ENCODE measurements around the gene WDR18. TPM values are rescaled to one million over a fixed set of nuclear protein-coding genes. Genes with fewer than 3 reads are reported as not detected.

Gene WDR18
- polyA plus RNA-seq, 1 donor (not counting 4 experiments of a cell fraction or from before 2014, with no cell fraction given): 26.3 TPM

DNA sequence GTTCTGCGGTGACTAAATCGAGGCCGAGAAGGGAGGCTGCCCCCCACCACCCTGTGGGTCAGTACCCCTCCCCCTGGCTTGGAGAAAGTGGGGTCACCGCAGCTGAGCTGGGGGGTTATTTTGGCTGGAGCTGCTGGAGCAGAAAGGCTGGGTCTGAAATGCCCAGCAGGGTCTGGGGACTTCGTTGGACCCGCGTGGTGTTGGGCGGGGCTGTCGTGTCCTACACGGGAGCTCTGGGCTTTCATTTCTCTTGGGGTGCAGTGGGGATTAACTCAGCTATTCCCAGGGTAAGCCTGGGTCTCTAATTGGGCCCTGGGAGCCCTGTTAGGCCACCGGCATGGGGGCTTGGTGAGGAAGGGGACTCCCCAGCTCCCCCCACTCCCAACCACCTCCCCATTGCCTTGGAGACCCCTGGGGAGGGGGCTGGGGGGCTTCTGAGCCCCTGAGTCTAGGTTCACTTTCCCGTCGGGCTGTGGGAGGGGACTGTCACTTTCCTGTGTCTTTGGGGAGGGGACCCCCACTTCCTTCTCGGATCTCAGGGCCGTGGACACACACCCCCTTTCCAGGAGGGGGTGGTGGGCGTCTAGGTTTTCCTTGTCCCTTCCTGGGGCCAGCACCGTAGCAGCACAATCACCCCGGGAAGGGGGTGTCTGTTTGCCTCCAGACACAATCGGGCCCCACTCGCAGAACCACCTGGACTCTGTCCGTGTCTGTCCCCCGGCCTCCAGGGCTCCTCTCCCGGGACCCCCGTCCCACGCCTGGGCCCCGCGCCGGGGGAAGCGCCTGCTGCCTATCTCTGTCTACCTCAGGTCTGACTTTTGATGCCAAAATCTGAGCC lies 10.2 kb upstream of the WDR18 start:
- Histone ChIP-seq H2AFZ (ENCODE audit: control insufficient read depth, low read length) (no peak overlapping the region), H3K9me3 (ENCODE audit: control insufficient read depth, low read depth, low read length) (peaks cover 5% of the 10 kb centered on the region), H3K36me3 (ENCODE audit: control insufficient read depth in 2 of 2, extremely low read depth in 1 of 2, insufficient read depth in 2 of 2, low read length in 2 of 2) (peaks cover 7 to 9% of the 10 kb centered on the region in 2 experiments), H3K4me3 (ENCODE audit: control insufficient read depth in 2 of 3, extremely low read depth in 1 of 3, insufficient read depth in 2 of 3, low read depth in 1 of 3, low read length in 3 of 3) (no peak overlapping the region), H3K79me2 (ENCODE audit: control insufficient read depth, insufficient read depth, low read length) (no peaks in the 10 kb centered on the region), H3K9me1 (ENCODE audit: control insufficient read depth, extremely low read depth, insufficient read depth, low read length) (no peaks in the 10 kb centered on the region), H3K9ac (ENCODE audit: control insufficient read depth, extremely low read depth, insufficient read depth, low read length) (no peak overlapping the region), H3K27me3 (ENCODE audit: control insufficient read depth, extremely low read depth, insufficient read depth, low read length) (no peaks in the 10 kb centered on the region), H4K20me1 (ENCODE audit: control insufficient read depth, extremely low read depth, insufficient read depth, low read length) (no peaks in the 10 kb centered on the region), H3K4me2 (ENCODE audit: control insufficient read depth, extremely low read depth, insufficient read depth, low read depth, low read length) (no peak overlapping the region), H3K4me1 (ENCODE audit: control insufficient read depth, extremely low read depth, insufficient read depth, low read length) (no peaks in the 10 kb centered on the region), H3K27ac (ENCODE audit: control insufficient read depth, insufficient read depth, low read length) (no peak overlapping the region)
- dilution Hi-C loops (cut with MboI; ENCODE audit: extremely low pct_ligation_motif_present, low sequenced_read_pairs): no loop called here
- TF ChIP-seq, protein P1, sequence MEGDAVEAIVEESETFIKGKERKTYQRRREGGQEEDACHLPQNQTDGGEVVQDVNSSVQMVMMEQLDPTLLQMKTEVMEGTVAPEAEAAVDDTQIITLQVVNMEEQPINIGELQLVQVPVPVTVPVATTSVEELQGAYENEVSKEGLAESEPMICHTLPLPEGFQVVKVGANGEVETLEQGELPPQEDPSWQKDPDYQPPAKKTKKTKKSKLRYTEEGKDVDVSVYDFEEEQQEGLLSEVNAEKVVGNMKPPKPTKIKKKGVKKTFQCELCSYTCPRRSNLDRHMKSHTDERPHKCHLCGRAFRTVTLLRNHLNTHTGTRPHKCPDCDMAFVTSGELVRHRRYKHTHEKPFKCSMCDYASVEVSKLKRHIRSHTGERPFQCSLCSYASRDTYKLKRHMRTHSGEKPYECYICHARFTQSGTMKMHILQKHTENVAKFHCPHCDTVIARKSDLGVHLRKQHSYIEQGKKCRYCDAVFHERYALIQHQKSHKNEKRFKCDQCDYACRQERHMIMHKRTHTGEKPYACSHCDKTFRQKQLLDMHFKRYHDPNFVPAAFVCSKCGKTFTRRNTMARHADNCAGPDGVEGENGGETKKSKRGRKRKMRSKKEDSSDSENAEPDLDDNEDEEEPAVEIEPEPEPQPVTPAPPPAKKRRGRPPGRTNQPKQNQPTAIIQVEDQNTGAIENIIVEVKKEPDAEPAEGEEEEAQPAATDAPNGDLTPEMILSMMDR (optimal IDR thresholded peaks at IDR 0.05 in 1 of 3, IDR thresholded peaks at IDR 0.05 in 1 of 3, conservative IDR thresholded peaks at IDR 0.05 in 1 of 3; ENCODE audit: extremely low read depth in 1 of 3, insufficient read depth in 2 of 3, low read length in 3 of 3): no peak
- DNase-seq (ENCODE audit: low read depth, low spot score): no peak
- no peak for FAIRE-seq

- no peaks in the 10 kb centered on the region for H3K9me1 ChIP-seq (ENCODE audit: control insufficient read depth, extremely low read depth, insufficient read depth, low read length)
- DNase-seq (ENCODE audit: low read depth, low spot score) (no peak), FAIRE-seq (no peak)
- no peak for TF ChIP-seq EZH2 (IDR thresholded peaks at IDR 0.05; ENCODE audit: low read length)
- TF ChIP-seq, protein P1 (optimal IDR thresholded peaks at IDR 0.05 in 1 of 3, IDR thresholded peaks at IDR 0.05 in 1 of 3, conservative IDR thresholded peaks at IDR 0.05 in 1 of 3; ENCODE audit: extremely low read depth in 1 of 3, insufficient read depth in 2 of 3, low read length in 3 of 3): no peak
- H3K27ac ChIP-seq (ENCODE audit: control insufficient read depth, insufficient read depth, low read length): no peak overlapping the region
- no peaks in the 10 kb centered on the region for H3K4me1 ChIP-seq (ENCODE audit: control insufficient read depth, extremely low read depth, insufficient read depth, low read length)
- H3K36me3 ChIP-seq (ENCODE audit: control insufficient read depth in 2 of 2, extremely low read depth in 1 of 2, insufficient read depth in 2 of 2, low read length in 2 of 2): peaks cover 7% of the 10 kb centered on the region in 2 experiments
- dilution Hi-C loops (cut with MboI; ENCODE audit: extremely low pct_ligation_motif_present, low sequenced_read_pairs): no loop called here
- no peak overlapping the region for H3K4me3 ChIP-seq (ENCODE audit: control insufficient read depth in 2 of 3, extremely low read depth in 1 of 3, insufficient read depth in 2 of 3, low read depth in 1 of 3, low read length in 3 of 3)
- no peaks in the 10 kb centered on the region for H4K20me1 ChIP-seq (ENCODE audit: control insufficient read depth, extremely low read depth, insufficient read depth, low read length)
- H3K27me3 ChIP-seq (ENCODE audit: control insufficient read depth, extremely low read depth, insufficient read depth, low read length): no peaks in the 10 kb centered on the region
- H2AFZ ChIP-seq (ENCODE audit: control insufficient read depth, low read length): no peak overlapping the region
- peaks cover 5% of the 10 kb centered on the region for H3K9me3 ChIP-seq (ENCODE audit: control insufficient read depth, low read depth, low read length)
- H3K9ac ChIP-seq (ENCODE audit: control insufficient read depth, extremely low read depth, insufficient read depth, low read length): no peak overlapping the region
- H3K79me2 ChIP-seq (ENCODE audit: control insufficient read depth, insufficient read depth, low read length): no peaks in the 10 kb centered on the region
- no peak overlapping the region for H3K4me2 ChIP-seq (ENCODE audit: control insufficient read depth, extremely low read depth, insufficient read depth, low read depth, low read length)
Measured at GRCh38 chr19:974564-975257, 9.4 kb upstream of the WDR18 start.

Data from keratinocyte (primary cell).